NB4 (cell line): ENCODE data around the gene CD27.

Experiments used
- CTCF ChIP-seq: IDR thresholded peaks from one replicate; pipeline ENCODE4 v1.5.1; 2012; ENCODE audit warnings: low read depth, low read length
- MAX ChIP-seq: IDR thresholded peaks from 2 replicates; pipeline ENCODE4 v1.6.1; 2011; ENCODE audit warnings: low read depth, low read length
- MYC ChIP-seq: IDR thresholded peaks from 2 replicates; pipeline ENCODE4 v1.6.1; 2011; ENCODE audit warnings: low read depth, low read length
- POLR2A ChIP-seq: IDR thresholded peaks from 2 replicates; pipeline ENCODE4 v1.6.1; 2011; ENCODE audit warnings: mild to moderate bottlenecking; ENCODE audit not compliant: insufficient read length; ENCODE audit errors: extremely low read depth

GRCh38 chr12:6444704-6445688 is at the start of gene CD27:
- TF ChIP-seq CTCF (no peak), POLR2A (no peak), MAX (no peak), MYC (no peak)
